Activated CD8-positive, alpha-beta T cell treated with anti-CD3 and anti-CD28 coated beads for 36 hours (primary cell): ENCODE data around the gene ZMAT3. TPM values are rescaled to one million over a fixed set of nuclear protein-coding genes. Genes with fewer than 3 reads are reported as not detected.

ENCODE experiments used
- ATAC-seq: fragments of 200-7000 bp; cut with Tn5 transposase; one replicate; pipeline ENCODE4 v1.10.0; 2021; ENCODE audit warnings: mild to moderate bottlenecking, moderate library complexity
- CTCF ChIA-PET: fragments of 350-600 bp; sonication (Branson Sonifier 250); formaldehyde crosslinking; loops from one replicate; lab custom pipeline; 2021; ENCODE audit warnings: antibody characterized with exemption; lab: Charles Lee
- POLR2A ChIA-PET: fragments of 350-600 bp; sonication (Branson Sonifier 250); formaldehyde crosslinking; loops from one replicate; lab custom pipeline; 2021; ENCODE audit warnings: antibody characterized with exemption; lab: Charles Lee
- DNase-seq: peaks from one replicate; pipeline ENCODE4 v3.0.0-alpha.2; 2020
- H3K27ac Mint-ChIP-seq: one replicate; pipeline ENCODE4 v1.8.0; 2021; ENCODE audit warnings: mild to moderate bottlenecking, mixed read lengths
- H3K27me3 Mint-ChIP-seq: one replicate; pipeline ENCODE4 v1.8.0; 2021; ENCODE audit warnings: mixed read lengths
- H3K36me3 Mint-ChIP-seq: one replicate; pipeline ENCODE4 v1.8.0; 2021; ENCODE audit warnings: low read depth, mixed read lengths
- H3K4me1 Mint-ChIP-seq: one replicate; pipeline ENCODE4 v1.8.0; 2021; ENCODE audit warnings: low read depth, mixed read lengths
- H3K4me3 Mint-ChIP-seq: one replicate; pipeline ENCODE4 v1.8.0; 2021; ENCODE audit warnings: mild to moderate bottlenecking, moderate library complexity, mixed read lengths
- H3K9me3 Mint-ChIP-seq: one replicate; pipeline ENCODE4 v1.8.0; 2021; ENCODE audit warnings: mixed read lengths
- intact Hi-C: fragments of 100-400 bp; cut with micrococcal nuclease; formaldehyde crosslinking; loops from one replicate; pipeline ENCODE4 v1.10.0; 2022
- total RNA-seq, 2 experiments: library from RNA; stranded (reverse); gene quantifications; one replicate each; pipeline ENCODE4 v1.2.3, GENCODE V29; 2021
- TF ChIP-seq, protein P1 (sequence below): fragments of 200-600 bp; IDR thresholded peaks from one replicate; pipeline ENCODE4 v1.8.0; 2022; ENCODE audit warnings: antibody characterized with exemption, mild to moderate bottlenecking

The ZMAT3 gene
- total RNA-seq, 2 experiments from 2014 or later = 14.6 to 15.9 TPM

DNA sequence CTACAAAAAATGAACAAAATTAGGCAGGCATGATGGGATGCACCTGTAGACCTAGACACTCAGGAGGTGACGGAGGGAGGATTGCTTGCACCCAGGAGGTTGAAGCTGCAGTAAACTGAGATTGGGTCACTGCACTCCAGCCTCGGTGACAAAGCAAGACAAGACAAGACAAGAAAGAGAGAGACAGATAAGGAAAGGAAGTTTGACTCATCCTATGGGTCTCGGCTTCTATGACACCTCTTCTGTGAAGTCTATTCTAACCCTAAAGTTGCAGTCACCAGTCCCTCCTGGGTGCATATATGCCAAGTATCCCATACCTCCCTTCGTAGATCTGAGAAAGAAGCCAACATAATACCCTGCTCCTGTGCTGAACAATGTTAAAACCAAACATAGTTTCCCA, 7.9 kb upstream of the ZMAT3 start:
- ATAC-seq = peak; percentile 30
- DNase-seq = no peak
- ChIA-PET CTCF (no interaction called here), POLR2A (no interaction called here)
- H3K36me3 Mint-ChIP-seq = no peaks in the 10 kb centered on the region
- H3K4me1 Mint-ChIP-seq = peaks cover 13% of the 10 kb centered on the region
- TF ChIP-seq, protein P1, sequence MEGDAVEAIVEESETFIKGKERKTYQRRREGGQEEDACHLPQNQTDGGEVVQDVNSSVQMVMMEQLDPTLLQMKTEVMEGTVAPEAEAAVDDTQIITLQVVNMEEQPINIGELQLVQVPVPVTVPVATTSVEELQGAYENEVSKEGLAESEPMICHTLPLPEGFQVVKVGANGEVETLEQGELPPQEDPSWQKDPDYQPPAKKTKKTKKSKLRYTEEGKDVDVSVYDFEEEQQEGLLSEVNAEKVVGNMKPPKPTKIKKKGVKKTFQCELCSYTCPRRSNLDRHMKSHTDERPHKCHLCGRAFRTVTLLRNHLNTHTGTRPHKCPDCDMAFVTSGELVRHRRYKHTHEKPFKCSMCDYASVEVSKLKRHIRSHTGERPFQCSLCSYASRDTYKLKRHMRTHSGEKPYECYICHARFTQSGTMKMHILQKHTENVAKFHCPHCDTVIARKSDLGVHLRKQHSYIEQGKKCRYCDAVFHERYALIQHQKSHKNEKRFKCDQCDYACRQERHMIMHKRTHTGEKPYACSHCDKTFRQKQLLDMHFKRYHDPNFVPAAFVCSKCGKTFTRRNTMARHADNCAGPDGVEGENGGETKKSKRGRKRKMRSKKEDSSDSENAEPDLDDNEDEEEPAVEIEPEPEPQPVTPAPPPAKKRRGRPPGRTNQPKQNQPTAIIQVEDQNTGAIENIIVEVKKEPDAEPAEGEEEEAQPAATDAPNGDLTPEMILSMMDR = no peak
- H3K4me3 Mint-ChIP-seq = no peak overlapping the region
- H3K27me3 Mint-ChIP-seq = peaks cover 2% of the 10 kb centered on the region
- intact Hi-C loops = no loop called here
- no peaks in the 10 kb centered on the region for H3K9me3 Mint-ChIP-seq
- no peak overlapping the region for H3K27ac Mint-ChIP-seq

DNA sequence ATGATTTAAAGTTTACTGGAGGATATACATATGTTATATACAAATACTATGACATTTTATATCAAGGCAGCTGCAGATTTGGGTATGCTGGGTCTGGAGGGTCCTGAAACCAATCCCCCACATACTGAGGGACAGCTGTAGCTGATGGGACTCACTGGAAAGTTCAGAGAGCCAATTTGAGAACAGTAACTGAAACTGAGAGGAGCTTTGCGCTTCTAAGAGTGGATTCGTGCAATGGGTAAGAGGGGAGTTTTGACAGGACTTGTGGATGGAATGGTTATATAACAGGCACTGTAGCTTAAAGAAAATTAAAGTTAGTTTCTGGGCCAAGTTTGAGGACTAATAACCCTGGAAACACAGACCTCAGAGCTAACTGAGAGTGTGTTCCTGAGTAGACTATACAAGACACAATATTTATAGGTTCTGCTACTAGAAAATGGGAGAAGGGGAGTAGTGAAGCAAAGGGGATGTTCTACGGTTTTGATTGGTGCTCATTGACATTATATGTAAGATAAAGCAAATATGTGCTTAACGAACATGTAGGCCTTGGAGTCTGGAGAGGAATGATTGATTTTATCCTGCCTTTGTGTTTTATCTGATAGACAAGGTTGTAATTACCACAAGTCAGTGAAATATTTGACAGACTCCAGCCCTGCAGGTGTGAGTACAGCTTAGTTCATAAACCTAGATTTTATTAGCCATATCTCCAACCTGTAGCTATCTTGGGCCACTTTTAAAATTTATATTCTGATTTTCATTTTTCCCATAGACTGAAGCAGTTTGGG, 4.8 kb upstream of the ZMAT3 start:
- DNase-seq (no peak), ATAC-seq (no peak)
- Mint-ChIP-seq H3K4me1 (peaks cover 13% of the 10 kb centered on the region), H3K27me3 (peaks cover 2% of the 10 kb centered on the region), H3K36me3 (no peaks in the 10 kb centered on the region), H3K9me3 (no peaks in the 10 kb centered on the region), H3K27ac (no peak overlapping the region), H3K4me3 (no peak overlapping the region)
- CTCF ChIA-PET = interaction anchor here (0.8 to 1.6 kb wide), 5 partner anchors 9 to 71 kb away, joined by 3 to 7 read pairs (median 4); no protein-coding TSS in a partner anchor
- TF ChIP-seq, protein P1 = no peak
- POLR2A ChIA-PET = interaction anchor here (1.4 kb wide), 1 partner anchor 61 kb away, joined by 3 read pairs; no protein-coding TSS in a partner anchor
- intact Hi-C loops = no loop called here

DNA sequence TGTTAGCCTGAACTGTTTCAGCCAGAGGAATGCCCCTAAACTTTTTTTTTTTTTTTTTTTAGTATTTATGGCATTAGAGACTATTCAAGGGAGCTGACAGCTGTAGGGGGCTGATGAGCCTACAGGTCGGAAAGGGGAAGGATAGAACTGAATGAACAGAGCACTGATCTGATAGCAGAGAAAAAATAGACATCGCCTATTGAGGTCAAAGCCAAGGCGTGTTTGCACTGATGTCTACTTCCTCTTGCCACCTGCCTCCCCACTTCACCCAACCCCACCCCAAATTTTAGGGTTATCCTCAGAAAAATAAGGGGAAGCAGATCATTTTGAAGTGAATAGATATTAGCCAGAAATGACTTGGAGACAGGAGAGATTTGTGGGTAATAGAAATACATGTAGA, 3.0 kb upstream of the ZMAT3 start:
- DNase-seq (no peak), ATAC-seq (no peak)
- Mint-ChIP-seq H3K4me1 (peaks cover 14% of the 10 kb centered on the region), H3K9me3 (no peaks in the 10 kb centered on the region), H3K36me3 (no peaks in the 10 kb centered on the region), H3K27ac (no peak overlapping the region), H3K4me3 (no peak overlapping the region), H3K27me3 (no peaks in the 10 kb centered on the region)
- intact Hi-C loops = no loop called here
- ChIA-PET POLR2A (interaction anchor here (1.5 kb wide), 1 partner anchor 10 kb away, joined by 6 read pairs; no protein-coding TSS in a partner anchor), CTCF (interaction anchor here (1.5 to 1.6 kb wide), 2 partner anchors 59 to 241 kb away, joined by 6 to 7 read pairs; no protein-coding TSS in a partner anchor)
- TF ChIP-seq, protein P1 = no peak

DNA sequence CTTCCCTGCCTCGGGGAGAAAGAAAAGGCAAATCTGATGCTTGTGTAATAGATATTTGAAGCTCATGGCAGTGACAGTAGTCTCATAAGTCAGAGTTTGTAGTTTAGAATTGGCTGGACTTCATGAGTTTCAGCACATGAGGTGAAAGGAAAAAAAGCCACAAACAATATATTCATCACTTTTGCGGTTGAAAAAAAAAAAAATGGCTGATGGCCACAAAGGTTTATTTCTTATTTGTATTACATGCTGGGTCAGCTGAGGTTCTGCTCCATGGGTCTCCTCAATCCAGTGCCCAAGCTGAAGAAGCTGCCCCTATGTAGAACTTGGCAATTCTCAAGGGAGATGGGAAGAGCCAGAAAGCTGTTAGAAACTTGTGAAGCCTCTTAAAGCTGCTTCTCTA, 2.2 kb upstream of the ZMAT3 start:
- Mint-ChIP-seq H3K27me3 (no peaks in the 10 kb centered on the region), H3K36me3 (peaks cover 3% of the 10 kb centered on the region), H3K4me1 (peaks cover 18% of the 10 kb centered on the region), H3K9me3 (no peaks in the 10 kb centered on the region), H3K27ac (no peak overlapping the region), H3K4me3 (no peak overlapping the region)
- TF ChIP-seq, protein P1 = no peak
- ChIA-PET CTCF (interaction anchor here (0.7 to 1.6 kb wide), 3 partner anchors 34 to 241 kb away, joined by 4 to 7 read pairs (median 6); no protein-coding TSS in a partner anchor), POLR2A (interaction anchor here (1.5 kb wide), 1 partner anchor 10 kb away, joined by 6 read pairs; no protein-coding TSS in a partner anchor)
- intact Hi-C loops = no loop called here
- no peak for DNase-seq
- no peak for ATAC-seq

DNA sequence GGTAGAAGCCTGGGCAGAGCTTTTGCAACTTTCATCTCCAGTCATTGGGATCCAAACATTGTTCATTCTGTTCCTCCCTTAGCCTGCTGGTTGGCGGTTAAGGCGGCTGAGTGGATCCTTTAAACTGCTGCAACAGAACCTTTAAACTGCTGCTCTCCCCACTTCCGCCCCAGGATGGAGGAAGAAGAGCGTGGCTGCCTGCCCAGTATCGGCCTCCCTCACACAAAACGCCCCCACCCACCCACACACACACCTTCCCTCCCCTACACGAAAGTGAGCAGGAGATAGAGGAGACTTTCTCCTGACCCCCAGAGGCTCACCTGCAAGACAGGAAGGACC, 460 bp upstream of the ZMAT3 start:
- DNase-seq = peak; percentile 64
- no peaks in the 10 kb centered on the region for H3K27me3 Mint-ChIP-seq
- peaks cover 10% of the 10 kb centered on the region for H3K36me3 Mint-ChIP-seq
- ChIA-PET POLR2A (interaction anchor here (0.8 to 3.3 kb wide), 10 partner anchors 9 to 491 kb away, joined by 3 to 15 read pairs (median 5); partner anchors contain the start of gene ZNF639), CTCF (interaction anchor here (1.0 to 2.9 kb wide), 3 partner anchors 24 to 249 kb away, joined by 3 to 14 read pairs (median 5); no protein-coding TSS in a partner anchor)
- no peaks in the 10 kb centered on the region for H3K9me3 Mint-ChIP-seq
- peak; percentile 58 for ATAC-seq
- TF ChIP-seq, protein P1 = no peak
- intact Hi-C loops = no loop called here
- peaks cover 20% of the 10 kb centered on the region for H3K4me1 Mint-ChIP-seq
- peak overlapping the region; percentile 97 for H3K4me3 Mint-ChIP-seq
- peak overlapping the region; percentile 91 for H3K27ac Mint-ChIP-seq
